Measurements from ENCODE around the gene CRYBG2.
"Not testable (repeated sequence)": the region's sequence is repeated elsewhere in the genome, so short reads cannot be mapped to it uniquely, and the experiment has no call there.

CRYBG2 gene, protein sequence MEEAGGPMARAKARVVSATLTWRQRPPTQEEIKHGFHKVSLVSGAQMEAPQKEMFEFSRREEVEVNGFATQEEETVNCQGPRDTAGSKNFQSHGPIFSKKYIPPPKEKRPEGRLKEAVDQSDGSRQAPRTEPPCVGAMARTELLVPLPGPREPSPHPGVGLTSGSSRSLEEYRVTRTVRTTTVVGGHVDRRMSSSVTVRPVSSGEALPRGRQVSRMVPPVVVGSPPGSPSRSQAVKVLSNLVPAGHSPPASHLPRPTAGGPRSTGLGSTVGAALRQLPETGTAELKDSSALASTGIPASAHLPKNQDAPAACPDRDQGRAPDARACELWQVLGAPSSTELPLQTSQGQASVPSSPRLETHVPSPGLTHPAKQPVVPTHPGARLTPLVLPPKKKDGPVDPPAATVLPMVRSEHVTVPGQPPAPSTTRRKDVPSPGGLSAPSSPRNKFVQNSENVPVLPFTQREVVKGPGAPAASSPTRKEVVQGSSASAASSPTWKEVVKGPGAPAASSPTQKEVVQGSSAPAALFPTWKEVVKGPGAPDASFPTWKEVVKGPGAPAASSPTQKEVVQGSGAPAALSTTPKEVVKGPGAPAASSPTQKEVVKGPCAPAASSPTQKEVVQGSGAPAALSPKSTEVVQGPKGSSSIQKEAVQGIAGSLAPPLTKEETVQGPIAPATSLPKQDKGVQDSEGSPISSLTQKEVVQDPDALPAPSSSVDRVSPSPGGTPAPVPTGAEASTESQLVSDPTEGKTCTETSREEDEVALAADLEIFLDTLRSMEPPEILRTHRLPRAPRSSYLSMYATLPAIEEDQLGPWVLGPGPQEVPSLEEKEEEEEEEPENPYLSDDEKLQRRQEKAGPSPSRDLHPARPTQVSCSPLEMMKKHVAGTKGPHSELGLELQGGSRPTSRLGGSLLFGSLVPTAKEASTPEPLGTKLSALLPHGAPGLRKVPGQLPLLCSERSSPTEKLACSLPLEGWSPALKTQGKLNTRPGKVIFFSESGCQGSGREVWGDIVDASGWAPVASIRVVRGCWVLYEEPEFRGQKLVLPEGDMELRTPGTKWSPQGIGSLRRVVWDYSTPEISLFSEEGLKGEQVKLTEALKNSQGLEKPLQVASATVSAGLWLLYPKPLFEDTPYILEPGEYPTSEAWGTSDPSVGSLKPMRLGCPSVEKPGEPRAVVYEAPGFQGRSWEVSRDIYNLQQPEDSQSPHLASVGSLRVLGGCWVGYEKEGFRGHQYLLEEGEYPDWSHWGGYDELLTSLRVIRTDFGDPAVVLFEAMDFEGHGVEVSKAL (N-terminal part only)

DNA sequence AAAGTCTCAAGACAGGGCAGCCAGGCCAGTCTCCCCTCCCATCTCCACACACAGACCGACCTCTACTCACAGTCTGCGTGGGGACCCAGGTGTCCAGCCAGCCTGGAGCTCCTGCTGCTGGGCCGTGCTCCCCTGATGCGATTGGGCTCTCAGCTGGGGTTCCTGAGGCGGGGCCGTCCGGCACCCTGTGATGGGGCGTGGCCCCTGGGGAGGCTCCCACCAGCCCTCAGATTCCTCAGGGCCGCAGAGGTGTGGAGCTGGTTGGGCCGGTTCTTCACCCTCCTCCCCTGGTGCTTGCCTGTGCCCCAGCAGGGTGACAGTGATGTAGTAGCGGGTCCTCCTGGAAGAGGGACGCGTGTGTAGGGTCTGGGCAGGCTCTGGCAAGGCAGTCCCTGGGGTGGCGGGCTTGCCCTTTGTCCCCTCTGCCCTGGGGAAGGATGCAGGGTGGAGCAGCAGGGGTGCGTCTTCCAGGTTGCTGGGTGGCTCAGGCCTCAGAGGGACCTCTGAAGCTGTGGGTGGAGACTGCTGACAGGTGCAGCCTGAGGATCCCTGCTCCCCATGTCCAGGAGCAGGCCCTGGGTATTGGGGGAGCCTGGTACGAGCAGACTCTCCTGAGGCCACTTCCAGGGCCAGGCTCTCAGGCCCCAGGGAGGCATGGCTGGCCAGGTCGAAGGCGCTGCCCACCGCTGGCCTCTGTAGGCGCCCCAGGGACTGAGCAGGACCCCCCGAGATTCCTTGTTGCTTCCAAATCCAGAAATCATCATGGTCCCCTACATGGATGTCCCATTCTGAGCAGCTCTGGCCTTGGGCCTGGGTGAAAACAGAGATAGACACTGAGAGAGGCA lies at the start of gene CRYBG2:
Gene CRYBG2, minus strand, starts transcription at position 155 of the 845 bp plus-strand sequence. CDS start 7,473 bp downstream, outside the sequence.
- DNase-seq, result no peak

DNA sequence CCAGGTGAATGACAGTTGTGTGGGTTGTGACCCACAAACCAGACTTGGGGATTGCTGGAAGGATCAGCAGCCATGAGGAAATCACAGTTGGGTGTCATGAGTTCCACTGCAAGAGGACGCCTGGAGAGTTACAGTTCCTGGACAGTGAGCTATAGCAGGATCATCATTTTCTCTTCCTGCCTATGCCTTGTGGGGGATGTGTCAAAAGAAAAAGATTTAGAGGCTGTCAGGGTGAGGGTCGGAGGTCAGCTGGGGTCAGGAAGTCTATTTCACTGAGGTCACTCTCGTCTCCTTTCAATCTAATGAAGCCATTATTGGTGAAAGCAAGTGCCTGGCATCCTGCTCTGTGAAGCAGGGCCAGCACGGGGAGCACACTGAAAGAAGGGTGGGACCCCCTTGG lies 49.7 kb upstream of the CRYBG2 start:
- DNase-seq, result no peak

DNA sequence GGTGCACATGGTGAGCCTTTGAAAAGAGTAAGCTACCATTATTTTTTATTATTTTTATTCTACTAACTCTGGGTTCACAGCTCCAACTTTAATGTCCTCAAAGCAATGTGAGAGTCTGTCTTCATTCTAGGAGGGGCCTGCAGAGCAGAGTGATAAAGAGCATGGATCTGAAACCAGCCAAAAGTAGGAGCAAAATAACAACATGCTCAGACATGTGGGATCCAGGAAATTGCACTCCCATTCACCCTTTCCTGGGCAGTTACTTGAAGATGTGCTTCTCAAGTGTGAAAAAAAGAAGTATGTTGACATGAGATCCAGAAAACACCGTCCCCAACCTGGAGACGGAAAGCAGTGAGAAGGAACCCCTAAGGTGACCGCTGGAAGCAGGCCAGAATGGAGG lies 48.0 kb upstream of the CRYBG2 start:
- DNase-seq, result no peak

DNA sequence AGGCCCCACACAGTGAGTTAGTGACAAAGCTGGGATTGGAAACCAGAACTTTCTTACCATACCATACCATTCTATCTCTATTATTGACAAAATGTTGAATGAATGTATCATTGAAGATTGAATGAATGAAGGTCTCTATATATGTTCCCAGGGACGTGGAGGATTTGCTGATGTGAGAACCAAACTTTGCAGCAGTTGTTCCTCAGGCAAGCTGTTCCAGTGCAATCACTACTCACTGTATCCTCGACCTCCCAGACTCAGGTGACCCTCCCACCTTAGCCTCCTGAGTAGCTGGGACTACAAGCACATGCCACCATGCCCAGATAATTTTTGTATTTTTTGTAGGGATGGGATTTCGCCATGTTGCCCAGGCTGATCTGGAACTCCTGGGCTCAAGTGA lies 45.1 kb upstream of the CRYBG2 start:
- no peak for DNase-seq

DNA sequence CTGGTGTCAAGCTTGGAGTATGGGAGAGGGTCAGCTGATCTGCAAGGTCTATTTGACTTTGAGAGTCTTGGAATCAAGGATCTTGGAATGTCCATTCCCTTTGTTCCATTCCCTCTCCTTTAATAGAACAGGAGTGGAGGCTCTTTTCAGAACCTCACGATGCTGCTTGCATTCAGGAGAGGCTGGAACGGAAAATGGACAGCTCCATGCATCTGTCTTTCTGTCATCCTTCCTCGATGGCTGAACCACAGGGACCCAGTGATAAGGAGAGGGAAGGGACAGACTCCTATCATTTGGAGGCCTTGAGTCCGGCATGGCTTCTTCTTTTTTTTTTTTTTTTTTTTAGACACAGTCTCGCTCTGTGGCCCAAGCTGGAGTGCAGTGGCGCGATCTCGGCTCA lies 41.8 kb upstream of the CRYBG2 start:
- no peak for DNase-seq

DNA sequence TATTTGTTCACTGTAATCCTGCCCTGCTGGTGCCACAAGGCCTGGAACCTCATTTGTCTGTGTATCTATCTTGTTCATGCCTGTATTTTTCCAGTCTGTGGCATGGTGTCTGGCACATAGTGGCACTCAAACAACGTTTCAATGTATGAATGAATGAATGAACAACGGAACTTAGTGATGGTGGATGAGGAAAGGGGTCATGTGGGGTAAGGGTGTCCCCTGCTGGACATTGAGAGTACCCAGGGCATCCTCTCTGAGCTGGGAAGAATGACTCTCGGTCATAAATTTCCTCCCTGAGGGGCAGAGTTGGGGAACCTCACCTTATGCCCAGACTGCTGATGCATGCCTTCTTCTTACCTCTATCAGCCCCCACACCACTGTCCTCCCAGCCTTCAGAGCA lies 37.5 kb upstream of the CRYBG2 start:
- peak; percentile 8 for DNase-seq

DNA sequence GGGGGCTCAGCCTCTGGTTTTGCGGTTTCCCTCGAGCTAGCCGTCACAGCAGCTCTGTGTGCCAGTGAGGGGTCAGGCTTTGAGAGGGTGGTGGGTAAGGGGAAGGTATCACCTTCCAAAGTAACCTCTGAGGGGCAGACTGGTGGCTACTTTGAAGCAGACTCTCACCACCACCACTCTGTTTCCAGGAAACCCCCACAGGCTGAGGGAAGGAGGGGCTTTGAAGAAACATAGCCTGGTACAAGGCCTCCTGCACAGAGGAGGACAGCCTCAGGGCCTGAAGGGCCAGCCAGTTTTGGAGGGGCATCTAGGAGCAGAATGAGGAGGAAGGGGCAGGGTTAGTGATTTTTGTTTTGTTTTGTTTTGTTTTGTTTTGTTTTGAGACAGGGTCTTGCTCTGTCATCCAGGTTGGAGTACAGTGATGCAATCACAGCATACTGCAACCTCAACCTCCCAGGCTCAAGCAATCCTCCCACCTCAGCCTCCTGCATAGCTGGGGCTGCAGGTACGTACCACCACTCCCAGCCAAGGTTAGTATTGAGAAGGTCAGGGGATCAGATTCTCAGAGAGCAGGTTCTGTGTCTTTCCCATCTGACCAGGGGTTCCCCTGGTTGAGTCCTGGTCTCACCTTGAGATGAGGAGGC lies 35.8 kb upstream of the CRYBG2 start:
- DNase-seq, result no peak

DNA sequence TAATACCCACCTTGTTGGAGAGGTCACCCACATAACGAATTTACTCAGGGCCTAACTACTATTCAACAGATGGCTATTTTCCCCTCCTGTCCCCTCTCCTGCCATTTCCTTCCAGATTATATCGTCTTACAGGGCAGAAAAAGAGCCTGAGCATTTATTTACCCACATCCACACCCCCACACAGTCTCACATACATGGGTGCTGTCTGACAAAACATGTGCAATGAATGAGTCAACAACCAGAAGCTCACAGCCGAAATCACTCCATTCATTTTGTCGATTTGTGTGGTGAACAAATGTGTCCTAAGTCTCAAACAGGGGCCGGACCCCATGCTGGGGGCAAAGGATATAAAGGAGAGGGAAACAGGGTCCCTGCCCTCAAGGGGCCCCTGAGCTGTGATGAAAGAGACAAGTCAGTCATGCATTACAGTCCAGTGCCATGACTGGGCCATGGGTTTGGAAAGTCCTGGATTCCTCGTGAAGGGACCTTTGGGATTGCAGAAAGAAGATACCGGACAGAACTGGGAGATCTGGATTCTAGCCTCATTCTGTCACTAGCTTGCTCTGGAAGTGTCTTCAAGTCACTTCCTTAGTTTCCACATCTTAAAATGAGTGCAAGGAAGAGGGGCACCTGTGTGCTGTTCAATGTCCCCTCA lies 35.0 kb upstream of the CRYBG2 start:
- DNase-seq, result no peak

DNA sequence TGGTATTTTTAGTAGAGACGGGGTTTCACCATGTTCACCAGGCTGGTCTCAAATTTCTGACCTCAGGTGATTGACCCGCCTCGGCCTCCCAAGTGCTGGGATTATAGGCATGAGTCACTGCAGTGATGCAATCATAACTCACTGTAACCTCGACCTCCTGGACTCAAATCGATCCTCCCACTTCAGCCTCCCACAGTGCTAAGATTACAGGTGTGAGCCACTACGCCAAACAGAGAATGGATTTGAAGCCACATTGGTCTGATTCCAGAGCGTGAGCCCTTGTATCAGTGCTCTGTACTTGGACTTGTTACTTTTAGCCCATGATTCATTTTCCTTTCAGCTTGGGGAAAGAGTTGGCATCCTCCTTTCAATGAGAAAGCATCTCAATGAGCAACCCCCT lies 33.5 kb upstream of the CRYBG2 start:
- no peak for DNase-seq

DNA sequence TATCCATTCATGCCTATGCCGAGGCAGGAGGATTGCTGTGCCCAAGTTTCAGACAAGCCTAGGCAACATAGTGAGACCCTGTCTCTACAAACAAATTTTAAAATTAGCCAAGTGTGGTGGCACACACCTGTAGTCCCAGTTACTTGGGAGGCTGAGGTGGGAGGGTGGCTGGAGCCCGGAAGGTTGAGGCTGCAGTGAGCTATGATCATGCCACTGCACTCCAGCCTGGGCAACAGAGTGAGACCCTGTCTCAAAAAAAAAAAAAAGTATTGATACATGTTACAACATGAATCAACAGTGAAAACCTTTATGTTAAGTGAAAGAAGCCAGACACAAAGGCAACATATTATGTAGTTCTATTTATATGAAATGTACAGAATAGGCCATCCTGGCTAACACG lies 31.1 kb upstream of the CRYBG2 start:
- not testable (repeated sequence) for DNase-seq

DNA sequence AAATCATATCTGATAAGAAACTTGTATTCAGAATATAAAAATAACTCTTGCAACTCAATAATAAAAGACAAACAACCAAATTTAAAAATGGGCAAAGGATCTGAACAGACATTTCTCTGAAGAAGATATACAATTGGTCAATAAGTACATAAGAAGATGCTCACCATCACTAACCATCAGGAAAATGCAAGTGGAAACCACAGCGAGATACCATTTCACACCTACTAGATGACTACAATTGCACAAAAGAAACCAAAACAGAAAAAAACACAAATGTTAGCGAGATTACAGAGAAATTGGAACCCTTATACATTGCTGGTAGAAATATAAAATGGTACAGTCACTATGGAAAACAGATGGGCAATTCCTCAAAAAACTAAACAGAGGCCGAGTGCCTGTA lies 30.1 kb upstream of the CRYBG2 start:
- no peak for DNase-seq

DNA sequence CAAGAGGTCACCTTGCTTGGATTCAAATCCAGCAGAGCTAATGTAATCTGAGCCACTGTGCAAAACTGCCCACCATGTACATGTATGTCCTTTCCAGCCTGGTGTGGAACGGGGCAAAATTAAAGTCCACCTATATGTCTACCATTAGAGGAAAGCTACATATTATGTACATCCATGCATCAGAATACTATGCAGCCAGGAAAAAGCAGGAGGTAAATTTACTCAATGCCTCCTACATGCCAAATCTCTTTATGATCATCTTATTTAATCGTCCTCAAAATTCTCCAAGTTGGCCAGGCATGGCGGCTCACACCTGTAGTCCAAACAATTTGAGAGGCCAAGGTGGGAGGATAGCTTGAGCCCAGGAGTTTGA lies 24.9 kb upstream of the CRYBG2 start:
- no peak for DNase-seq

DNA sequence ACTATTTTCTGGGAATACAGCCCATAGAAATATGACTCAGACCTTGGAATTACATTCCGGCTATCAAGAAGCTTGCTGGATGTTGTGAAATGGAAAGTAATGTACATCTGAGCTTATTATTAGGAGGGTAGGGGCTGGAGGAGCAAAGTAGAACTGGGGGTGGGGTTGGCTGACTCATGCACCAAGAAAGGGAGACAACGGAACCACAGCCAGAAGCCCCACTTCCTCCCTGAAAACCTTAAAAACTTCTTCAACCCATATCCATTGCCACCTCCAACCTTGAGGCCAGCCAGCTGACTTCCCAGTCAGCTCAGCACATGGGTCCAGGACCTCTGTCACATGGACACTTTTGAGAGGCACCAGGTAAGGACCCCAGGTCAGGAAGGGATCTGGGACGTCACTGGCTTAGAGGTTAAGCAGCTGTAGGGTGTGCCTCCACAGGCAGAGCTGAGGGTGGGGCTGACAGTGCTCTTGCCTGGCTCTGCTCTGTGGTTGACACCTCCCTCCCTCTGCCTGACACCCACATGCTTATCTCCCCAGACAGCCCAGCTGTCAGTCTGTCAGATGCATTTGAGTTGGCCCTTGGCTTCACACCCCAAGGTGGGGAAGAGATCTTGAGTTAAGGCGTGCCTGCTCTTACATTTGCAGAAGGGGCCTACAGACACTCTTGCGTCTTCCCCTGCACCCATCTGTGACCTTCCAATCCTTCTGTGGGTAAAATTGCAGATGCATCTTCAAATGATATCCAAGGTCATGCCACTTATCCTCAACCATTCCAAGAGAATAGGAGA lies 24.4 kb upstream of the CRYBG2 start:
- no peak for DNase-seq

DNA sequence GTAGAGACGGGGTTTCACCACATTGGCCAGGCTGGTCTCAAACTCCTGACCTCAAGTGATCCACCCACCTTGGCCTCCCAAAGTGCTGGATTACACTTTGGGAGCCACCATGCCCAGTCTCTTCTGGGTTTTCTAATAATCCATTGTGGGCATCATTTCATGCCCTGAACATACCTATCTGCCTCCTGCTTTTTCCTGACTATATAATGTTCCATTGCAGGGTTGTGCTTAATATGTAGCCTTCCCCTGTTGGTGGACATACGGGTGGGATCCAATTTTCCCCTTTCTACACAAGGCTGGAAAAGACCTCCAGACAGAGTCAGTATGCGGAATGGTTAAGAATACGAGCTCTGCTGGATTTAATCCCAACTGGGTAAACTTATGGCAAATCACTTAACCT lies 22.1 kb upstream of the CRYBG2 start:
- DNase-seq, result no peak

DNA sequence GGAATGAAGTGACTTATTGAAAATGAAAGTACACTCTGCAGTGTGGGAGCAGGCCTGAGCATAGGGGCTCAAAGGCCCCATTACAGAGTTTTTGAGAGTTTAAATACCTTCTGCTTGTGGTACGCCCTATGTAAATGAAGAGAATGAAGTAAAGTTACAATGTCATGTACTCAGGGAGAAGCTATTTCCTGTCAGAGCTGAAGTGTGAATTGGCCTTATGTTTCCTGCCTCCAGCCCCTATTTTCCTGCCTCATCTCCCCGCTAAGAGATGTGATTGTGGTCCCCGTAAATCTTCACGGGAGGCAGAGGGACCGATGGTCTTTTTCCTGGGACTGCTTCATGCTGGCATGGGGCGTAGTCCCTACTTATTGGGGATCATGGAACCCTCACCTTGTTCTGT lies 21.2 kb upstream of the CRYBG2 start:
- DNase-seq, result no peak

DNA sequence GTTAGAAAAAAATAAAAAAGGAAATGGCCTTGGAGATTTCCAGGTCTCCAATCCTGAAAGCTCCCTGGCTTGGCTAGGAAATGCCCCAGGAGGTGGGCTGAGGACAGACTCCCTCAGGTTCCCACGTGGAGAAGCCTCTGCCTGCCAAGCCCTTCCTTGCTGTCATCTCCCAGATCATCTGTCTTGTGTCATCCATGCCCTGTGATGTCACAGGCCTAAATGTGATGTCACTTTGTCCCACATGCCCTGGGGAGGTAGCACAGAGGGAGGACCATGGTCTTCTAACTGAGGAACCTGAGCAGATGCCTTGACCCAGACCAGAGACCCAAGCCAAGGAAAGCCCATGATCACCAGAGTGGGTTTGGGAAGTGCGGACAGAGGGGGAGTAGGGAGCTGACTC lies 20.4 kb upstream of the CRYBG2 start:
- DNase-seq, result not testable (repeated sequence)

DNA sequence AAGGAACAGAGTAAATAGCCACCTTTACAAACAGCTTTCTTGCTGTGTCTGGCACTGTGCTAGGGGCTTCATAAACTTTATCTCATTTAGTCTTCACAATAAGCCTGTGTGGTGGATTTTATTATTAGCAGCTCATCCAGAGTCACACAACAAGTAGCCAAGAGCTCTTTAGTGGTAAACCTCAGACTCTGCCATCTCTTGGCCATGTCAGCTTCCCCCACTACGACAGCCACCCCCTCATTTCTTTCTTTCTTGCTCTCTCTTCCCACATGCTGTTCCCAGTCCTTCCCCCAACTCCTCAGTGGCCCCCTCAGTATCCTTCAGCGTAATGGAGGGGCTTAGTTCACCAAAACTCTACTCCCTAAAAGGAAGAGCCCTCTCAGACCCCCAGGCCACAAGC lies 19.9 kb upstream of the CRYBG2 start:
- DNase-seq, result no peak

DNA sequence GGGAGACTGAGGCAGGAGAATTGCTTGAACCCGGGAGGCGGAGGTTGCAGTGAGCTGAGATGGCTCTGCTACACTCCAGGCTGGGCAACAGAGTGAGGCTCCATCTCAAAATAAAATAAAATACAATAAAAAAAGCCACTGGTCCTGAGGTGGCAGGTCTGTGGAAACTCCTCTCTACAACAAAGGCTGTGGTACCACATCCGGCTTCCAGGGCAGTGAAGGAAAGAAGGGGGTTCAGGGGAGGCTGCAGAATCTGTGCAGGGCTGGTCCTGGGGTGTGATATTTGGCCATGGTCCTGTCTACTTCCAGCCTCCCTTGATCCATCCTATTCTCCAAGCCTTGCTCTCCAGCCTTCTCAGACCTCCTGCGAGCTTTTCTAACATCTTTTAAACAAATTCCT lies 19.4 kb upstream of the CRYBG2 start:
- no peak for DNase-seq

DNA sequence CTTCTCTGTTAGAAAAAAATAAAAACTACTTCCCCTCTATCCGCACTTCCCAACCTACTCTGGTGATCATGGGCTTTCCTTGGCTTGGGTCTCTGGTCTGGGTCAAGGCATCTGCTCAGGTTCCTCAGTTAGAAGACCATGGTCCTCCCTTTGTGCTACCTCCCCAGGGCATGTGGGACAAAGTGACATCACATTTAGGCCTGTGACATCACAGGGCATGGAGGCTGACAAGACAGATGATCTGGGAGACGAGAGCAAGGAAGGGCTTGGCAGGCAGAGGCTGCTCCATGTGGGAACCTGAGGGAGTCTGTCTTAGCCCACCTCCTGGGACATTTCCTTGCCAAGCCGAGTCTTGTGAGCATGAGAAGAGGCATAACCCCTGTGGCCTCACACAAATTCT lies 18.7 kb upstream of the CRYBG2 start, which contains the start of gene ZNF683:
Gene ZNF683, minus strand, starts transcription at position 140 of the 400 bp plus-strand sequence. CDS start 4,179 bp downstream, outside the sequence.
- not testable (repeated sequence) for DNase-seq

DNA sequence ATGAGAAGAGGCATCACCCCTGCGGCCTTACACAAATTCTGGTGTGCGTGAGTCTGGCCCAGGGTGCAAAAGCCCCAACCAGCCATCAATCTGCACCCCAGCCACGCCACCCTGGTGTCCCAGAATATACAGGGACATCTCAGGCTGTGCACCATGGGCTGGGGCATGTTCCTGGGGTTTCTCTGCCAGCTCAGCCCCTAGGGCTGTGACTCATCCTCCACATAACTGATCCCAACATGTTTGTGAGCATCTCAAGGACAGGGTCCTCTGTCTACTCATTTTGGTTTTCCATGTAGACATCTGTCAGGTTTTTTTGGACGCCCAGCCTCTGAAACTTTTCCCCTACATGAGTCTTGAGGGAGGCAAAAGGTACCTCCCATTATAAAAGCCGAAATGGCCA lies 18.1 kb upstream of the CRYBG2 start:
- no peak for DNase-seq
